NT2/D1 (cell line): Measurements from ENCODE around the gene LRRC23.

Source experiments
- DNase-seq: peaks from one replicate; pipeline ENCODE4 v3.0.0-alpha.2; 2011; ENCODE audit warnings: low read depth, low spot score
- H3K27me3 ChIP-seq: 2 replicates; pipeline ENCODE4 v1.6.0; 2011; ENCODE audit warnings: mild to moderate bottlenecking; ENCODE audit not compliant: insufficient read length, insufficient read depth
- H3K36me3 ChIP-seq: 2 replicates; pipeline ENCODE4 v1.6.1; 2011; ENCODE audit warnings: mild to moderate bottlenecking, low read length, mixed read lengths; ENCODE audit not compliant: insufficient read depth, insufficient read length
- H3K4me1 ChIP-seq: 2 replicates; pipeline ENCODE4 v1.5.1; 2011; ENCODE audit not compliant: insufficient read depth, insufficient read length
- H3K4me3 ChIP-seq: 2 replicates; pipeline ENCODE4 v1.5.1; 2011; ENCODE audit warnings: low read depth; ENCODE audit not compliant: insufficient read length
- H3K9ac ChIP-seq: 2 replicates; pipeline ENCODE4 v1.6.0; 2011; ENCODE audit warnings: low read depth; ENCODE audit not compliant: insufficient read length
- H3K9me3 ChIP-seq: 2 replicates; pipeline ENCODE4 v1.5.1; 2011; ENCODE audit warnings: mild to moderate bottlenecking, low read length; ENCODE audit not compliant: insufficient read depth
- SUZ12 ChIP-seq: IDR thresholded peaks from 2 replicates; pipeline ENCODE4 v1.6.1; 2011; ENCODE audit not compliant: insufficient read length, insufficient read depth; ENCODE audit errors: extremely low read depth
- YY1 ChIP-seq: IDR thresholded peaks from 2 replicates; pipeline ENCODE4 v1.6.1; 2011; ENCODE audit not compliant: insufficient read length, insufficient read depth
- ZNF274 ChIP-seq: IDR thresholded peaks from 2 replicates; pipeline ENCODE4 v1.6.1; 2011; ENCODE audit warnings: mild to moderate bottlenecking, low read depth, low read length

LRRC23 gene

DNA sequence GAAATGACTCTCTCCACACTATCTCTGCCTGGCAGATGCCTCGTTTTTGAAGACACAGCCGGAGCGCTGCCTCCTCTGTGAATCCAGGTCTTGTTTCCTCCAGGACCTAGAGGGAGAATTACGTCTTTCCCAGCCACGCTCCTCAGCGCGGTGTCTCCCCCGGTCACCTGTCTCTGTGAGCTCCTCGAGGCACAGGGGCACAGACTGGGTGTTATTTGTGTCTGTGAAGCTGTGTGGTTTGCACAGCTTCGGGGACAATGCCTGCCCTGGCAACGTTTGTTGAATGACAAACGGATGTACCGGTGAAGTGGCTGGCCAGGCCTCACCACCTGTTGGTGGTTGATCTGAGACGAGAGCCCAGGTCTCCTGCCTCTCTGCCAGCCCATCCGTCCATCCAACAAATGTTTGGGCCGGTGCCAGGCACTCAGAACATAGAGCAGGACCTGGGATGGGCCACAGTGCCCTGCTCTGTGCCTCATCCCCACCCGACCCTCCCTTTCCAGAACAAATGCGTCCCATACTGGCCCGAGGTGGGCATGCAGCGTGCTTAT is 52.6 kb downstream of the LRRC23 start:
- H3K27me3 ChIP-seq, result no peaks in the 10 kb centered on the region
- peaks cover 8% of the 10 kb centered on the region for H3K36me3 ChIP-seq
- peaks cover 44% of the 10 kb centered on the region for H3K4me1 ChIP-seq
- no peak overlapping the region for H3K9ac ChIP-seq
- no peaks in the 10 kb centered on the region for H3K9me3 ChIP-seq
- TF ChIP-seq SUZ12 (no peak), ZNF274 (no peak), YY1 (no peak)
- no peak for DNase-seq
- H3K4me3 ChIP-seq, result no peak overlapping the region

DNA sequence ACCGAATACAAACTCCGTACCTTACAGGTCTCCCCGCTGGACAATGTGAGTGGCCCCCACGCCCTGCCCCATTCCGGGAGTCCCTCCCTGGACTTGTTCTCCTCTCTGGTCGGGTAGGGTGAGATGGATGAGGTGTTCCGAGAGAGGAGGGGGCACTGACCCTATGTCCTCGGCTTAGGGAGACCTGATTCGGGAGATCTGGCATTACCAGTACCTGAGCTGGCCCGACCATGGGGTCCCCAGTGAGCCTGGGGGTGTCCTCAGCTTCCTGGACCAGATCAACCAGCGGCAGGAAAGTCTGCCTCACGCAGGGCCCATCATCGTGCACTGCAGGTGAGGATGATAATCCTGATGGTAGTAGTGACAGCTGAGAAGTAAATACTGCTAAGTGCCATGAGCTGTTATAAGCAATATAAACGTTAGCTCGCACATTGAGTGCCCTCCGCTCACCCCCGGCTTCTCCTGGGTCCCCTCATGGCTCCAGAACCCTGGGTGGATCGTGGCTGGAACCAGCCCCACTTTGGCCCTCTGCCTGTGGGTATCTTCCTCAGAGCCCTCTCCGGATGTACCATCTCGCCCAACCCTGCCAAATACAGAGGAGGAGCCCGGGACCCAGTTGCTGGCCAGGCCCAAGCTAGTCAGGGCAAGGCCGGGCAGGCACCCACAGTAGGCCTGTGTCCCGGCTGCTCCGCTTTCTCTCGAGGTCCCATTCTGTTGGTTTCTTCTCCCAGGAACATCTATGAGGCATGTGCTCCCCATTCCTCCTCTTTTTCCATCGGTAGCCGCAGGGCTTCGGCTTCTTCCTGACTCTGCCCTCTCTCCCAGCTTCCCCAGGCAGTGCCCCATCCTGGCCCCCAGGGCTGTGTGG is 53.4 kb downstream of the LRRC23 start:
- Histone ChIP-seq H3K9ac (peak overlapping the region; percentile 42), H3K4me1 (peaks cover 44% of the 10 kb centered on the region), H3K36me3 (peaks cover 8% of the 10 kb centered on the region), H3K9me3 (no peaks in the 10 kb centered on the region), H3K4me3 (no peak overlapping the region), H3K27me3 (no peaks in the 10 kb centered on the region)
- DNase-seq, result no peak
- no peak for TF ChIP-seq YY1
- no peak for TF ChIP-seq ZNF274
- no peak for TF ChIP-seq SUZ12

DNA sequence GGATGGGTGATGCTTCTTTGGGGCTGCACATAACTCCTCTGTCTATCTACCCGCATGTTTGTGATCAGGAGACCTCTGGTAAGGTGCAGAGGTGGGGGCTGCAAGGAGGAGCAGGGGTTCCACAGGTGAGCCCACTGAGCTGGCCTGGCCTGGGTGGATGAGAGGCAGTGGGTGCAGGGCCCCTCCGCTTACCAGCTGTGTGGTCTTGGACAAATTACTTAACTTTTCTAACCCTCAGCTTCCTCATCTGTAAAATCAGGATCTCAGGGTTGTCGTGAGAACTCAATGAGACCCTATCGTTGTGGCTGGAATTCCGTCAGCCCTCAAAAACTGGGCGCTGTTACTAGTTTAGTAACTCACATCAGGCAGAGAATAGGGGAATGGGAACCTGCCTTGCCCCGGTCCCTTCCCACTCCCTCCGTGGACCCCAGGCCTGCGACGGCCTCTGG is 54.0 kb downstream of the LRRC23 start:
- H3K9me3 ChIP-seq, result no peaks in the 10 kb centered on the region
- H3K4me3 ChIP-seq, result no peak overlapping the region
- no peaks in the 10 kb centered on the region for H3K27me3 ChIP-seq
- peaks cover 42% of the 10 kb centered on the region for H3K4me1 ChIP-seq
- H3K36me3 ChIP-seq, result peaks cover 8% of the 10 kb centered on the region
- no peak for TF ChIP-seq YY1
- TF ChIP-seq SUZ12, result no peak
- TF ChIP-seq ZNF274, result no peak
- H3K9ac ChIP-seq, result peak overlapping the region; percentile 1
- no peak for DNase-seq

DNA sequence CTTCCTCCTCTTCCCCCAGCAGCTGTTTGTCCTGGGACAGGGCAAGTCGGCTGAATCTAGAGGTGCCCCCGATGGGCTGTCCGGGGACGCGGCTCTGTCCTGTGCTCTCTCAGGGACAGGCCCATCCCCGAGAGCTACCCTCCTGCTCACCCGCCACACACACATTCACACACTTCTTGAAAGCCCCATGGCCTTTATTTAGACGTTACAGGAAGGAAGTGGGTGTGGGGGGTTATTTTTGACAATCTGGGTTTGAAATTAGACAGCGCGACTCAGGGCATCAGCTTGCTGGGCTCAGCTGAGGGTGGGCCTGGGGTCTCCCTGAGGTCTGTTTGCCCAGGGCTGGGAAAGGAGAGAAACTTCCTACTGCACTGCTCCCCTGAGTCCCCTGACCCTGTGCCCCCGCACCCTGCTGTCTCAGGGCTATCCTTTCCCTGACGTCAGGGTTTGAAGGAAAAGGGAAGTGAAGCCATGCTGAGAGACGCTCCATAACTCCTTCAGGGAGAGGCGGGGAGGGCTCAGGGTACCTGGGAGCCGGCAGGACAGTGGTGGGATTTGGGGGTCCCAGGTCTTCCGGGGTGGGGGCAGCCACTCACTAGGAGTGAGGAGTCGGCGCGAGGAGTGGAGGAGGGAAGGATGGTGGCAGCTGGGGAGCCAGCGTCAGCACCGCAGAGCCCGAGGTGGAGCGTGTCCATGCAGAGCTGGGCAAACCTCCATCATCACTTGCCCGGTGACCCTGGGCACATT is 54.6 kb downstream of the LRRC23 start:
- H3K9me3 ChIP-seq, result no peaks in the 10 kb centered on the region
- no peaks in the 10 kb centered on the region for H3K27me3 ChIP-seq
- TF ChIP-seq ZNF274 (no peak), YY1 (no peak), SUZ12 (no peak)
- H3K4me3 ChIP-seq, result no peak overlapping the region
- H3K9ac ChIP-seq, result peak overlapping the region; percentile 7
- peaks cover 46% of the 10 kb centered on the region for H3K4me1 ChIP-seq
- peaks cover 14% of the 10 kb centered on the region for H3K36me3 ChIP-seq
- DNase-seq, result no peak

DNA sequence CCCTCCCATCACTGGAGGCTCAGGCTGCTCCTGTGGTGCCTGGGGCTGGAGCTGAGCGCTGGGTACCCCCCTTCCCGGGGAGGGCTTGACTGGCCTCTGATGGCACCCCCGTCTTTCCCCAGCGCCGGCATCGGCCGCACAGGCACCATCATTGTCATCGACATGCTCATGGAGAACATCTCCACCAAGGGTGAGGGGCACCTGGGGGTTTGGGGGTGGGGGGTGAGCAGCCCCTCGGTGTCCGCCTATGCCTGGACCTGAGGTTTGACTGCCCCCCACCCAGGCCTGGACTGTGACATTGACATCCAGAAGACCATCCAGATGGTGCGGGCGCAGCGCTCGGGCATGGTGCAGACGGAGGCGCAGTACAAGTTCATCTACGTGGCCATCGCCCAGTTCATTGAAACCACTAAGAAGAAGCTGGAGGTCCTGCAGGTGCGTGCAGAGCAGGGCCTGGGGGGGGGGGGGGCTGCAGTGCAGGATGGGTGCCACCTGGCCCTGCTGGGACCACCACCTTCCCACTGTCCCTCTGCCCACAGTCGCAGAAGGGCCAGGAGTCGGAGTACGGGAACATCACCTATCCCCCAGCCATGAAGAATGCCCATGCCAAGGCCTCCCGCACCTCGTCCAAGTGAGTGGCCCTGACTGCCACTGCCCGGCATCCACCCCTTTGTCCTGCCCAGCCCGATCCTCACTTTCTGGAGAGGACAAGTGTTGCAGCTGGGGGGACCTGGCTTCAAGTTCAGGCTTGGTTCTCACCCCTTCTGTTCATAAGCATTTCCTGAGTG is 55.4 kb downstream of the LRRC23 start:
- Histone ChIP-seq H3K4me1 (peaks cover 52% of the 10 kb centered on the region), H3K9ac (peak overlapping the region; percentile 86), H3K4me3 (no peak overlapping the region), H3K9me3 (no peaks in the 10 kb centered on the region), H3K36me3 (peaks cover 21% of the 10 kb centered on the region), H3K27me3 (no peaks in the 10 kb centered on the region)
- no peak for DNase-seq
- no peak for TF ChIP-seq ZNF274
- TF ChIP-seq SUZ12, result no peak
- TF ChIP-seq YY1, result no peak

DNA sequence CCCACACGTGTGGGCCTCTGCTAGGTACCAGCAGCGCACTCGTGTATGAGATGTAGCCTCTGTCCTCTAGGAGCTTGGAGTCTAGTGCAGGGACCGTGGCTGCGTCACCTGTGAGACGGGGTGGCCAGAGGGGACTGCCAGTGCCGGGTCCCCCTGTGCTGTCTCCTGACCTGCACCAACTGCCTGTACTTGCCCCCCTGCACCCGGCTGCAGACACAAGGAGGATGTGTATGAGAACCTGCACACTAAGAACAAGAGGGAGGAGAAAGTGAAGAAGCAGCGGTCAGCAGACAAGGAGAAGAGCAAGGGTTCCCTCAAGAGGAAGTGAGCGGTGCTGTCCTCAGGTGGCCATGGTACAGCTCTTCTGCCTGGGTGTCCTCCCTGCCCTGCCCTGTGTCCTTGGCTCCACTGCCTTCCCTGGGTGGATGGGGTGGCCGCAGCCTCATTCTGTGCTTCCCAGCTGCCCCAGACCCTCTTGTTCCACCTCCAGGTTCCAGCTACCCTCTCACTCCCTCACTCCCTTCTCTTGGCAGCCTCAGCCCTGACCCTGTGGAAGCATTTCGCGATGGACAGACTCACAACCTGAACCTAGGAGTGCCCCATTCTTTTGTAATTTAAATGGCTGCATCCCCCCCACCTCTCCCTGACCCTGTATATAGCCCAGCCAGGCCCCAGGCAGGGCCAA is 56.1 kb downstream of the LRRC23 start:
- Histone ChIP-seq H3K27me3 (no peaks in the 10 kb centered on the region), H3K4me3 (peak overlapping the region; percentile 47), H3K4me1 (peaks cover 59% of the 10 kb centered on the region), H3K9me3 (no peaks in the 10 kb centered on the region), H3K9ac (peak overlapping the region; percentile 86), H3K36me3 (peaks cover 29% of the 10 kb centered on the region)
- DNase-seq, result no peak
- TF ChIP-seq ZNF274 (no peak), SUZ12 (no peak), YY1 (no peak)
